Measurements from ENCODE around the gene ADAMTSL2.
"Not testable (repeated sequence)": the region's sequence is repeated elsewhere in the genome, so short reads cannot be mapped to it uniquely, and the experiment has no call there.

ADAMTSL2 gene

DNA sequence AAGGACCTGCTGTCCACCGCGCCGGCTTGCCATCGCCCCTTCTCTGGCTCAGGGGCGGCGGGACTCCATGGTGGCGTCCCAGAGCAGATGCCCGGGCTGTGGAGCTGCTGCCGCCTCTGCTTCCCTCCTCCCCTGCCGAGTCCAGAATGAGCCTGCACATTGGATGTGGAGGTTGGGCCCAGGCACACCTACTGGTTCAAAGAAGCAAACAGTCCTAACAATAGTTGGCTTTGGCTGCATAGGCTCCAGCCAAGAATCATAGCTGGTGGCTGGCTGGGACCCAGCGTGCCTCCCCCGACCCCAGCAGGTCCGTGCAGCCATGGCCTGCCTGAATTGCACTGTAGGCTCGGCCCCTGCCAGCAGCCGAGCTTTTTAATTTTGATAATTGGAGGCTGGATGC is 25.8 kb downstream of the ADAMTSL2 start:
- no peak for TF ChIP-seq ZNF274 (IDR thresholded peaks at IDR 0.05; ENCODE audit: low read depth, low read length)

DNA sequence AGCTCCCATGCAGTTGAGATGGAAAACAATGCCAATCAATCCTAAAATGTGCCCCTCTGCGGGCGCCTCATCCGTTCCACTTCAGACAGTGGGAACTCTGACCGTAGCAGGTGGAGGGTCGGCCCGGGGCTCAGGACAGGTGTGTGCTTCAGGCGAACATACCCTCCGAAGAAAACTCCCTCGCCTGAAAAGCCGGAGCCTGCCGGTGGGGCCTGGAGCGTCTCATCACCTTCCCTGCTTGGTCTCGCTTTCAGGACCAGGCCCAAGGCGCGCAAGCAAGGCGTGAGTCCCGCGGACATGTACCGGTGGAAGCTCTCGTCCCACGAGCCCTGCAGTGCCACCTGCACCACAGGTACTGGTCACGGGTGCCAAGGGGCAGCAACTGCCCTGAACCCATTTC is 26.4 kb downstream of the ADAMTSL2 start:
- TF ChIP-seq ZNF274 (IDR thresholded peaks at IDR 0.05; ENCODE audit: low read depth, low read length) = no peak
- no peak overlapping the region for H3K4me3 ChIP-seq (ENCODE audit: low read length)

More for the DNA sequence above, 25.8 kb downstream of the ADAMTSL2 start:
- no peak overlapping the region for H3K4me3 ChIP-seq (ENCODE audit: low read length)

DNA sequence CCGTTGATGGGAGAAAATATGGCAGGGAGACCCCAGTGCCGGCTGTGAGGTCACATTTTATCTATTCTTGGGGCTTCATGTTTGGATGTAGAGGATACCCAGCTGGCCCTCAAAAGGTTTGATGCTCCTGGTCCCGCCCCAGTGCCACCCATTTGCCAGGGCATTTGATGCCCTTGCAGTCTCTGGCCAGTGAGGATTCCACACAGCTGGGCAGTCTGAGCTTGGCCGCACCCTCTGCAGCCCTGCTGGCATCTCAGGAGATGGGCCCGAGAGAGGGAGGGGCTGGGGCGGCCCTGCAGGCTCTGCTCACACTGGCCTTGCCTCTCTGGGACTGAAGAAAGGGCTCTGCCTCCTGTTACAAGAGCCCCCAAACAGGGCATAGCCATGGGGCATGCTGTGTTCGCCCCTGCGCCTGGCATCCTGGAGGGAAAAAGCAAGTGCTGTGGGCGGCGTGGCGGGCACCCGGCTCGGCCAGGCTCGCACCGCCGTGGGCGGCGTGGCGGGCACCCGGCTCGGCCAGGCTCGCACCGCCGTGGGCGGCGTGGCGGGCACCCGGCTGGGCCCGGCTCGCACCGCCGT is 27.6 kb downstream of the ADAMTSL2 start:
- TF ChIP-seq ZNF274 (IDR thresholded peaks at IDR 0.05; ENCODE audit: low read depth, low read length) = no peak
- no peak overlapping the region for H3K4me3 ChIP-seq (ENCODE audit: low read length)

DNA sequence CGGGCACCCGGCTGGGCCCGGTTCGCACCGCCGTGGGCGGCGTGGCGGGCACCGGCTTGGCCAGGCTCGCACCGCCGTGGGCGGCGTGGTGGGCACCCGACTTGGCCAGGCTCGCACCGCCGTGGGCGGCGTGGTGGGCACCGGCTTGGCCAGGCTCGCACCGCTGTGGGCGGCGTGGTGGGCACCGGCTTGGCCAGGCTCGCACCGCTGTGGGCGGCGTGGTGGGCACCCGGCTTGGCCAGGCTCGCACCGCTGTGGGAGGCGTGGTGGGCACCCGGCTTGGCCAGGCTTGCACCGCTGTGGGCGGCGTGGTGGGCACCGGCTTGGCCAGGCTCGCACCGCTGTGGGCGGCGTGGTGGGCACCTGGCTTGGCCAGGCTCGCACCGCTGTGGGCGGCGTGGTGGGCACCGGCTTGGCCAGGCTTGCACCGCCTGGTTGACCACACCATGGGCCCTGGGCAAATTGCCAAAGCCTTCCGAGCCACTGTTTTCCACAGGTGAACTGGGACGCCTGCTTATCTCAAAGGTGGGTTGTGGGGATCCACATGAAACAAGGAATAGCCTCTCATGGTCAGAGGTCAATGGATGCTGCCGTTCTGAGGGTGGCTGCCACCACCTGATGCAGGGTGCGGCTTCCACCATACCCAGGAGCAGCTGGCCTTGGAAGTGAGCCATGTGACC is 28.2 kb downstream of the ADAMTSL2 start:
- TF ChIP-seq ZNF274 (IDR thresholded peaks at IDR 0.05; ENCODE audit: low read depth, low read length) = no peak
- H3K4me3 ChIP-seq (ENCODE audit: low read length) = no peak overlapping the region

DNA sequence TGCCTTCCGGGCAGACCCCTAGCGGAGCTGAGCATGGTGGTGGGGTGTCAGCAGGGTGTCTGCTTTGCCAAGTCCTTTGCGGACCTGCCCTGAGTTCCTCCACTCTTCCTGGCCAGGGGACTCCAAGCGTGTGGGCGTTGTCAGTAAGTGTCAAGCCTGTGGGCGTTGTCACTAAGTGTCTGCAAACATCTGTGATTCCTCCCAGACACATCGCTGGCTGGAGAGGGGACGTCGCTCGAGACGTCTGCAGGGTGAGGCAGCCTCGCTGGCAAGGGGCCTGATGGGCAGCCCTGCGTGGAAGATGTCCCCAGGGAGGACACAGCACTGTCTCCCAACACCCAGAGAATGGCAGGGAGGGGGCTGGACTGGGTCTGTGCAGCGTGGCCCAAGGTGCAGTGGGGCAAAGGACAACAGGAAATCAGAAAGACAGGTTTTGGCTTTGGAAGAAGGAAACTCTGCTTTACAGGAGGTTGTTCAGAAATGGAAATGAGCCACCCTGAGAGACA is 28.8 kb downstream of the ADAMTSL2 start:
- TF ChIP-seq ZNF274 (IDR thresholded peaks at IDR 0.05; ENCODE audit: low read depth, low read length) = no peak
- no peak overlapping the region for H3K4me3 ChIP-seq (ENCODE audit: low read length)

DNA sequence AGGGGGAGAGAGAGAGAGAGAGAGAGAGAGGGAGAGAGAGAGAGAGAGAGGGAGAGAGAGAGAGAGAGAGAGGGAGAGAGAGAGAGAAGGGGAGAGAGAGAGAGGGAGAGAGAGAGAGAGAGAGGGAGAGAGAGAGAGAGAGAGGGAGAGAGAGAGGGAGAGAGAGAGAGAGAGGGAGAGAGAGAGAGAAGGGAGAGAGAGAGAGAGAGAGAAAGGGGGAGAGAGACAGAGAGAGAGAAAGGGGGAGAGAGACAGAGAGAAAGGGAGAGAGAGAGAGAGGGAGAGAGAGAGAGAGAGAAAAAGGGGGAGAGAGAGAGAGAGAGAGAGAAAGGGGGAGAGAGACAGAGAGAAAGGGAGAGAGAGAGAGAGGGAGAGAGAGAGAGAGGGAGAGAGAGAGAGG is 29.3 kb downstream of the ADAMTSL2 start:
- not testable (repeated sequence) for H3K4me3 ChIP-seq (ENCODE audit: low read length)

DNA sequence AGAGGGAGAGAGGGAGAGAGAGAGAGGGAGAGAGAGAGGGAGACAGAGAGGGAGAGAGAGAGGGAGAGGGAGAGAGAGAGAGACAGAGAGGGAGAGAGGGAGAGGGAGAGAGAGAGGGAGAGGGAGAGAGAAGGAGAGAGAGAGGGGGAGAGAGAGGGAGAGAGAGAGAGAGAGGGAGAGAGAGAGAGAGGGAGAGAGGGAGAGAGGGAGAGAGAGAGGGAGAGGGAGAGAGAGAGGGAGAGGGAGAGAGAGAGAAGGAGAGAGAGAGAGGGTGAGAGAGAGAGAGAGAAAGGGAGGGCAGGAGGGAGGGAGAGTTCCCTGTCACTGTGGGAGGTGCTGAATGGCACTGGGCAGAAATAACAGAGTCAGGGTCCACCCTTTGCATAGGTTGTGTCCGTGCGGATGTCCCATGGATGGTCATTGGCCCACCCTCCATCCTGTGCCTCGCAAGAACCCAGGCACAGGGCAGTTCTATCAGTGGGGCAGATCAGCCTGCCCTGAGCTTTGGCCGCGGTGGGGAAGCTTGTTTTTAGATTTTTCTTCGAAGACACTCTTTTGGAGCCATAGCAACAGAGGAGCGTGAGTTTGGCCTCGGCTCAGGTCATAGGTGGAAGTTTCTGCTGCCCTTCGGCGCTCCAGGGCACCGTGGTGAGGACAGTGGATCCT is 30.1 kb downstream of the ADAMTSL2 start:
- TF ChIP-seq ZNF274 (IDR thresholded peaks at IDR 0.05; ENCODE audit: low read depth, low read length) = no peak
- H3K4me3 ChIP-seq (ENCODE audit: low read length) = no peak overlapping the region

DNA sequence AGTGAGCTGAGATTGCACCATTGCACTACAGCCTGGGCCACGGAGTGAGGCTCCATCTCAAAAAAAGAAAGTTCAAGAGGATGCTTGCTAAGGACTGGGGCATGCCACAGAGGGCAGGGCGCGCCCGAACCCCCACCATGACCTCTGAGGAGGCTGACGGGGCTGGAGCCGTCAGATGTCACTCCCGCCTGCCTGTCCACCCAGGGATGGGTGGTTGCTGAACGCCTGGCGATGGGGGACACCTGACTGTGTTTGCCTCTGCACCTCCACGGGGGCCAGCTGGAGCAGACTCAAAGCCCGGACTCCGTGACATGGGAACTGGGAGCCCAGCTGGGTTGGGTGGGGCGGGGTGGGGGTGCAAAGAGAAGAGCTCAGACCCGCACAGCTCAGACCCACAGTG is 31.9 kb downstream of the ADAMTSL2 start:
- TF ChIP-seq ZNF274 (IDR thresholded peaks at IDR 0.05; ENCODE audit: low read depth, low read length) = no peak
- no peak overlapping the region for H3K4me3 ChIP-seq (ENCODE audit: low read length)

DNA sequence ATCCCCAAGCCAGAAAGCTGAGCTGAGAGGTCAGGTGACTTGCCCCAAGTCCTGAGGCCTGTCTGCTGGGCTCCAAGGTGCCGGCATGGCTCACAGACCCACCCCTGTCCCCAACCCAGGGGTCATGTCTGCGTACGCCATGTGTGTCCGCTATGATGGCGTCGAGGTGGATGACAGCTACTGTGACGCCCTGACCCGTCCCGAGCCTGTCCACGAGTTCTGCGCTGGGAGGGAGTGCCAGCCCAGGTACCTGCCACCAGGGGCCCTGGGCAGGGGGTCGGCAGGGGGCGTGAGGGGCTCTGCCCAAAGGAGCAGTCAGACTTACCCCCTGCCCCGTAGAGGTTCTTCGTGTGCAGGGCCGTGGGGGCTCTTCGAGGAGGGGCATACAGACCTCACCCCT is 32.3 kb downstream of the ADAMTSL2 start:
- TF ChIP-seq ZNF274 (IDR thresholded peaks at IDR 0.05; ENCODE audit: low read depth, low read length) = no peak
- no peak overlapping the region for H3K4me3 ChIP-seq (ENCODE audit: low read length)

DNA sequence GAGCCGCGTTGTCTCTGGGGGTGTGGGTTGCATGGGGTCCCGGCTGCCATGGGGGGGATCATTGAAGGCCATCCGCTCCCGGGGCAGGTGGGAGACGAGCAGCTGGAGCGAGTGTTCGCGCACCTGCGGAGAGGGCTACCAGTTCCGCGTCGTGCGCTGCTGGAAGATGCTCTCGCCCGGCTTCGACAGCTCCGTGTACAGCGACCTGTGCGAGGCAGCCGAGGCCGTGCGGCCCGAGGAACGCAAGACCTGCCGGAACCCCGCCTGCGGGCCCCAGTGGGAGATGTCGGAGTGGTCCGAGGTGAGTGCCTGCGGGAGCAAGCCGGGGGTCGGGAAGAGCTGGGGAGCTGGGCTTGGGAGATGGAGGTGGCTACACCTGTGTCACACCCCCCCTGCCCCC is 33.7 kb downstream of the ADAMTSL2 start:
- TF ChIP-seq ZNF274 (IDR thresholded peaks at IDR 0.05; ENCODE audit: low read depth, low read length) = no peak
- H3K4me3 ChIP-seq (ENCODE audit: low read length) = no peak overlapping the region

DNA sequence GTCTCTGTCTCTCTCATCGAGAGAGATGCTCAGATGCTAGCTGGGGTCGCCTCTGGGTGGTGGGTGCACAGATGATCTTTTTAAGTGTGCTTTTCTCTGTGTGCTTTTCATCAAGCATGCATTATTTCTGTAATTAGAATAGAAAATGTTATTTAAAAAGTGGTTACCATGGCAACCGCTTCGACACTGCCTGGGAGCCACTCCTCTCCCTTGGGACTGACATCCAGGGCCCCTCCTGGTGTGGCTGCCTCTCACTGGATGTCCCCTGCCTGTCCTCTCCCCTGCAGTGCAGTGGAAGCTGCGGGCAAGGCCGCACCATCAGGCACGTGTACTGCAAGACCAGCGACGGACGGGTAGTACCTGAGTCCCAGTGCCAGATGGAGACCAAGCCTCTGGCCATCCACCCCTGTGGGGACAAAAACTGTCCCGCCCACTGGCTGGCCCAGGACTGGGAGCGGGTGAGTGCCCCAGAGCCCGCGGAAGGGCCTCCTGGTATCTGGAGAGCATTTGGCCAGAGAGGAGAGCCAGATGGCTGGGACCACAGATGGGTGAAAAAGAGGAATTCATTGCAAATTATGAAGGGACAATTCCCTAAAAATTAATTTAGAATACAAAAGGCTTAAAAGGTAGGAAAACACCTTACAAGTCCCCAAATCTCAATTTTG is 34.7 kb downstream of the ADAMTSL2 start:
- no peak for TF ChIP-seq ZNF274 (IDR thresholded peaks at IDR 0.05; ENCODE audit: low read depth, low read length)
- H3K4me3 ChIP-seq (ENCODE audit: low read length) = no peak overlapping the region

DNA sequence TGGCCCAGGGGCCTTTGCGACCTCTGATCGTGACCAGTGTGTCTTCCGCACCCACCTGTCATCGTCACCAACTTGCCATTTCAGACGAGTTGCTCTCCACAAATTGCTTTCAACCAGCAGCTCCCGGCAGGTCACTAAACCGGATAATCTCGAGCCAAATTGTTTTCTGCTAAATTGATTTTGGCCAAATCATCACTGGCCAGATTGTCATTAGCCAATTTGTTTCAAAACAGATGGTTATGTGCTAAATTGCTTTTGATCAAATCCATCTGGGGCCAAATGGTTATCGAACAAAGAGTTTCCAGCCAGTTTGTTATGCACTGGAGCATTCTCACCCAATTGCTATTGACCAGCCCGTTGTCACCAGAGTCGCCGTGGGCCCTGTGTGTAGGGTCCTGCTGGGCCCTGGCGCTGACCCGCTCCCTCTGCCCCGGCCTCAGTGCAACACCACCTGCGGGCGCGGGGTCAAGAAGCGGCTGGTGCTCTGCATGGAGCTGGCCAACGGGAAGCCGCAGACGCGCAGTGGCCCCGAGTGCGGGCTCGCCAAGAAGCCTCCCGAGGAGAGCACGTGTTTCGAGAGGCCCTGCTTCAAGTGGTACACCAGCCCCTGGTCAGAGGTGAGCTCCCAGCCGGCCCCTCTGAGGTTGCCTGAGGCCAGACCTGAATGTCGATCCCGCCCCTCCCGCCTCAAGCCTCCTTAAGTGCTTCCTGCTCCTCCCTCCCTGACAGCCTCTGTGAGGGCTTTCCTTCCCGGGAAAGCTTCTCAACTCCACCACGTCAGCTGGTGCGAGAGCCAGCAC is 35.6 kb downstream of the ADAMTSL2 start:
- TF ChIP-seq ZNF274 (IDR thresholded peaks at IDR 0.05; ENCODE audit: low read depth, low read length) = no peak
- H3K4me3 ChIP-seq (ENCODE audit: low read length) = no peak overlapping the region

DNA sequence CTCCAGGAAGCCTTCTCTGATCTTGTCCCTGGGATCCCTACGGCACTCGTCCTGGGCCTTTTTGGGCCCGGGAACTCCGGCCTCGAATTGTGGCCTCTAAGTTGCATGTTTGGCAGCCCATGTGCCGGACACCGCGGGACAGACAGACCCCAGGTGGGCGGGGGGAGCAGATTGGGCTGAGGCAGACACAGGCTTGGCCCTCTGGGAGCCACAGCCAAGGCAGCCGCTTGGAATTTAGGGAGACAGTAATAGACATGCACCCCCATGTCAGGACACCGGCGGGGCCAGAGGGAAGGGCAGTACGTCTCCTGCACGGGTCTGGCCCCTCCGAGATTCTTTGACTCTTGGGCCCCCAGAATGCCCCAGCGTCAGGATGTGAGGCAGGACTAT is 36.2 kb downstream of the ADAMTSL2 start:
- H3K4me3 ChIP-seq (ENCODE audit: low read length) = no peak overlapping the region
- no peak for TF ChIP-seq ZNF274 (IDR thresholded peaks at IDR 0.05; ENCODE audit: low read depth, low read length)

DNA sequence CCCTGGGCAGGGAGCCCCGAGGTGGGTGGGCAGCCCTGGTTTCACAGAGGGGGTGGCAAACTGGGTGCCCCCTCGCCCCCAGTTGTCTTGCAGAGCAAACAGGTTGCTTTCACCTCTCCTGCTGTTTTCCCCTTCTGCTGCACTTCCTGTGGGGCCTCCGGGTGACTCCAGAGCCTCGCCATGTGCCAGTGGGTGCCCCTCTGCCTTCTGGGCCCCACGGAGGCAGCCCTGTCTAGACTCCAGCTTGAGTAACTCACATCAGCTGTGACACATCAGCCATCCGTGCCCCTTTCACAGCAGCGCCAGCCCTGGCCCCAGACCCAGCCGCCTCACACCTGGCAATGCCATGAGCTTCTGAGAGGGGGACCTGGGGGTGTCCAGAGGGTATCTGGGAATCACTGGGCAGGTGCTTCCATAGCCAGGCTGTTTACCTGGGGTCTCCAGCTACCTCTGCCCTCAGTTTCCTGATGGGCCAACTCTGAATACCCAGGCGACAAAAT is 36.9 kb downstream of the ADAMTSL2 start:
- no peak overlapping the region for H3K4me3 ChIP-seq (ENCODE audit: low read length)
- TF ChIP-seq ZNF274 (IDR thresholded peaks at IDR 0.05; ENCODE audit: low read depth, low read length) = no peak
